SK-N-SH treated with all-trans-retinoic acid at 6 μM for 48 hours (cell line): ENCODE measurements around the gene GZMM.

Experiments
- ATAC-seq: fragments of 200-7000 bp; cut with Tn5 transposase; 3 replicates; pipeline ENCODE4 v1.9.1; 2020; ENCODE audit warnings: mild to moderate bottlenecking, moderate library complexity
- ARNTL ChIP-seq: fragments of 450-650 bp; formaldehyde crosslinking; IDR thresholded peaks from 2 replicates; pipeline ENCODE4 v1.5.0; 2020; ENCODE audit warnings: low read depth, mild to moderate bottlenecking, moderate library complexity, borderline replicate concordance
- BACH2 ChIP-seq: fragments of 250-450 bp; sonication (Bioruptor Pico); IDR thresholded peaks from 2 replicates; pipeline ENCODE4 v1.9.0; 2021; ENCODE audit warnings: mild to moderate bottlenecking, borderline replicate concordance
- CREB5 ChIP-seq: fragments of 250-450 bp; sonication (Bioruptor Pico); IDR thresholded peaks from 2 replicates; pipeline ENCODE4 v1.5.1; 2020; ENCODE audit warnings: low read depth, mild to moderate bottlenecking, moderate library complexity
- CSDC2 ChIP-seq: fragments of 250-450 bp; sonication (Bioruptor Pico); IDR thresholded peaks from 2 replicates; pipeline ENCODE4 v1.5.0; 2020; ENCODE audit warnings: mild to moderate bottlenecking, moderate library complexity
- CSRNP3 ChIP-seq: fragments of 250-450 bp; sonication (Bioruptor Pico); IDR thresholded peaks from 2 replicates; pipeline ENCODE4 v1.5.1; 2021; ENCODE audit warnings: mild to moderate bottlenecking, moderate library complexity
- ESRRG ChIP-seq: fragments of 250-450 bp; sonication (Bioruptor Pico); IDR thresholded peaks from 2 replicates; pipeline ENCODE4 v1.6.1; 2021; ENCODE audit warnings: mild to moderate bottlenecking
- GLIS3 ChIP-seq: fragments of 250-450 bp; sonication (Bioruptor Pico); IDR thresholded peaks from 2 replicates; pipeline ENCODE4 v1.5.0; 2020; ENCODE audit warnings: mild to moderate bottlenecking, moderate library complexity
- ISL1 ChIP-seq: fragments of 250-450 bp; sonication (Bioruptor Pico); IDR thresholded peaks from 2 replicates; pipeline ENCODE4 v2.1.2; 2022; ENCODE audit warnings: mild to moderate bottlenecking, moderate library complexity
- OSR1 ChIP-seq: fragments of 250-450 bp; sonication (Bioruptor Pico); IDR thresholded peaks from 2 replicates; pipeline ENCODE4 v1.8.0; 2022; ENCODE audit warnings: moderate library complexity, mild to moderate bottlenecking, inconsistent platforms
- PATZ1 ChIP-seq: fragments of 250-450 bp; sonication (Bioruptor Pico); IDR thresholded peaks from 2 replicates; pipeline ENCODE4 v1.8.0; 2020; ENCODE audit warnings: mild to moderate bottlenecking, moderate library complexity, borderline replicate concordance
- POU6F1 ChIP-seq: fragments of 250-450 bp; sonication (Bioruptor Pico); IDR thresholded peaks from 2 replicates; pipeline ENCODE4 v1.8.0; 2021; ENCODE audit warnings: low read depth, mild to moderate bottlenecking, moderate library complexity, borderline replicate concordance
- PPARA ChIP-seq: fragments of 250-450 bp; sonication (Bioruptor Pico); IDR thresholded peaks from 2 replicates; pipeline ENCODE4 v1.5.0; 2020; ENCODE audit warnings: mild to moderate bottlenecking, borderline replicate concordance
- RARB ChIP-seq: fragments of 250-450 bp; sonication (Bioruptor Pico); IDR thresholded peaks from 2 replicates; pipeline ENCODE4 v1.8.0; 2021; ENCODE audit warnings: mild to moderate bottlenecking, moderate library complexity
- TCF4 ChIP-seq: fragments of 250-450 bp; sonication (Bioruptor Pico); IDR thresholded peaks from 2 replicates; pipeline ENCODE4 v1.8.0; 2021; ENCODE audit warnings: mild to moderate bottlenecking, moderate library complexity, borderline replicate concordance
- TOX ChIP-seq: fragments of 250-450 bp; sonication (Bioruptor Pico); IDR thresholded peaks from 2 replicates; pipeline ENCODE4 v1.8.0; 2021; ENCODE audit warnings: mild to moderate bottlenecking, moderate library complexity, borderline replicate concordance
- TSHZ2 ChIP-seq: fragments of 250-450 bp; sonication (Bioruptor Pico); IDR thresholded peaks from 2 replicates; pipeline ENCODE4 v1.5.0; 2020; ENCODE audit warnings: mild to moderate bottlenecking, moderate library complexity
- ZC3H10 ChIP-seq: fragments of 250-450 bp; sonication (Bioruptor Pico); IDR thresholded peaks from 2 replicates; pipeline ENCODE4 v1.5.1; 2021; ENCODE audit warnings: mild to moderate bottlenecking, moderate library complexity
- ZFP3 ChIP-seq: fragments of 250-450 bp; sonication (Bioruptor Pico); IDR thresholded peaks from 2 replicates; pipeline ENCODE4 v1.5.0; 2020; ENCODE audit warnings: mild to moderate bottlenecking, moderate library complexity
- ZFP30 ChIP-seq: fragments of 450-650 bp; formaldehyde crosslinking; IDR thresholded peaks from 2 replicates; pipeline ENCODE4 v1.5.0; 2022; ENCODE audit warnings: mild to moderate bottlenecking, moderate library complexity
- ZNF565 ChIP-seq: fragments of 450-650 bp; formaldehyde crosslinking; conservative IDR thresholded peaks from 2 replicates; pipeline ENCODE4 v1.5.0; 2020; ENCODE audit warnings: low read depth, mild to moderate bottlenecking, moderate library complexity
- ZNF70 ChIP-seq: fragments of 450-650 bp; formaldehyde crosslinking; IDR thresholded peaks from 2 replicates; pipeline ENCODE4 v1.5.0; 2020; ENCODE audit warnings: mild to moderate bottlenecking, moderate library complexity

The GZMM gene

GRCh38 chr19:538641-539428 lies 5.0 kb upstream of the GZMM start (continued):
- TF ChIP-seq CREB5 (CRISPR knock-in tag) (no peak), ZNF70 (CRISPR knock-in tag) (no peak)

- no peak for TF ChIP-seq ARNTL (CRISPR knock-in tag)
- no peak for TF ChIP-seq TCF4 (CRISPR knock-in tag)
- TF ChIP-seq TOX = no peak
- TF ChIP-seq PPARA (CRISPR knock-in tag) = no peak
- TF ChIP-seq CSRNP3 (CRISPR knock-in tag) = no peak
- TF ChIP-seq ZFP3 (CRISPR knock-in tag) = no peak
- no peak for TF ChIP-seq BACH2 (CRISPR knock-in tag)
- TF ChIP-seq TSHZ2 (CRISPR knock-in tag) = no peak
- no peak for TF ChIP-seq CSDC2 (CRISPR knock-in tag)
- TF ChIP-seq ISL1 (CRISPR knock-in tag) = no peak
- no peak for TF ChIP-seq POU6F1
- TF ChIP-seq ZNF565 (CRISPR knock-in tag) = no peak
- no peak for TF ChIP-seq ZFP30 (CRISPR knock-in tag)
- no peak for TF ChIP-seq ZNF70 (CRISPR knock-in tag)
- no peak for TF ChIP-seq RARB (CRISPR knock-in tag)
- TF ChIP-seq OSR1 = no peak
- no peak for TF ChIP-seq PATZ1 (CRISPR knock-in tag)
- no peak for TF ChIP-seq GLIS3 (CRISPR knock-in tag)
- no peak for TF ChIP-seq ESRRG (CRISPR knock-in tag)
- TF ChIP-seq ZC3H10 = no peak
- no peak for ATAC-seq
Measured at GRCh38 chr19:539429-540030, 4.3 kb upstream of the GZMM start.
